ENCODE results near the gene NOS3.

Gene NOS3

GRCh38 chr7:150965273-150965830, 25.5 kb upstream of the NOS3 start:
- no peak for DNase-seq

DNA sequence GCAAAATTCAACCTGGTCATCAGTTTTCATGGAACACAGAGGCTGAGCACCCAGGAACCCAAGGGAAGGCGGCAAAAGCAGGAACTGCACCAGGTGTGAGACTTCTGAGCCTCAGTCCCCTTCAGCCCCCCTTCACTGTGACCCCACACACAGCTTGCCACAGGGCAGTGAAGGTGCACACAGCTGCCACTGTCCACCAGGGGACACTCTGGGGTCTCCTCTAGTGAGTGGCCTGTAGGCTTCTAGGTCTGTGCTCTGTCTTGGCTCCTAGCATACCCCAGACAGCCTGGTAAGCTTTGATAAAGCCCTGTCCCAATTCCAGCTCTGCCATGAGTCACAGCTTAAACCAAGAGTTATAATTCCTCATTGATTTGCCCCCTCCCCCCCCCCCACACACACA, 24.8 kb upstream of the NOS3 start:
- DNase-seq: no peak

DNA sequence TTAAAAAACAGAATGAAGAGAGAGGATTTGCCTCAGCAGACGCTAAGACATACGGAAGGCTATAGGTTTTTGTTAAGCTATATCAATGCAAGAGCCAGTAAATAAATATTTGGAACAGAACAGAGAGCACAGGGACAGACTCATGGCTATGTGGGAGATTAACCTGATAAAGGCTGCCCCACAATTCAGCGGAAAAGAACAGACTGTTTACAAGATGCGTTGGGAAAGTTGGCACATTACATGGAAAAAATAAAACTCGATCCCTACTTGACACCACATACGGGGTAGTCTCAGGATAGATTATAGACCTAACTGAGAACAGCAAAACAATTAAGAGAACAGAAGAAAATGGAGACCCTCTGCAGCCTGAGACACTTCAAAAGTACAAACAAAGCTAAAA, 23.5 kb upstream of the NOS3 start:
- no peak for DNase-seq

DNA sequence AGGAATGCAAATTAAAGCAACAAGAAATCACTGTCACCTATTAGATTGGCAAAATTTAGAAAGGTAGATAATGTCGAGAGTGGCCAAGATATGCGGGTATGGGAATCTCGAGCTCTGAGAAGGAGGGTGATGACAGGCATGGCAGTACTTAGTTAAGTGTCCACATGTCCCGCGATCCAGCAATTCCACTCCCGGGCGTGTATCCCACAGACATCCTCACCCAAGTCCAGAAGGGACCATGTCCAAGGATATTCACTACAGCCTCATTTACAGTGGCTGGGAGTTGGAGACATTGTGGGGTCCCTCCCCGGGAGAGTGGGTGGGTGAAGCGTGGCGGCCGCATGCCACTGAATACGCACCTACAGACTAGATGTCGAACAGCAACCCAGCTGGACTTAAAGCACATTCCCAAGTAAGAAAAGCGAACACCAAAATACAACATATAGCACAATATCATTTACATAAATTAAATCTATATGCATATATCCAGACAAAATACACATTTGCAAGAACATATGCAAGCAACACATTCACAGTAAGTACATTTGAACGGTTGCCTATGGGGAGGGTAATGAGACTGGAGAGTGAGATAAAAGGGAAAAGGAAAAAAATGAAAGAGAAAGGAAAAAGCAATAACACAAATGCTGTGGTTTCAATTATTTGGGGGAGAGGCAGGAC, 22.6 kb upstream of the NOS3 start:
- no peak for DNase-seq

- DNase-seq: no peak
Observed at GRCh38 chr7:150968734-150969372, 22.0 kb upstream of the NOS3 start.

GRCh38 chr7:150969475-150969874, 21.3 kb upstream of the NOS3 start:
- no peak for DNase-seq

- no peak for DNase-seq
Observed at GRCh38 chr7:150970424-150970823, 20.4 kb upstream of the NOS3 start.

DNA sequence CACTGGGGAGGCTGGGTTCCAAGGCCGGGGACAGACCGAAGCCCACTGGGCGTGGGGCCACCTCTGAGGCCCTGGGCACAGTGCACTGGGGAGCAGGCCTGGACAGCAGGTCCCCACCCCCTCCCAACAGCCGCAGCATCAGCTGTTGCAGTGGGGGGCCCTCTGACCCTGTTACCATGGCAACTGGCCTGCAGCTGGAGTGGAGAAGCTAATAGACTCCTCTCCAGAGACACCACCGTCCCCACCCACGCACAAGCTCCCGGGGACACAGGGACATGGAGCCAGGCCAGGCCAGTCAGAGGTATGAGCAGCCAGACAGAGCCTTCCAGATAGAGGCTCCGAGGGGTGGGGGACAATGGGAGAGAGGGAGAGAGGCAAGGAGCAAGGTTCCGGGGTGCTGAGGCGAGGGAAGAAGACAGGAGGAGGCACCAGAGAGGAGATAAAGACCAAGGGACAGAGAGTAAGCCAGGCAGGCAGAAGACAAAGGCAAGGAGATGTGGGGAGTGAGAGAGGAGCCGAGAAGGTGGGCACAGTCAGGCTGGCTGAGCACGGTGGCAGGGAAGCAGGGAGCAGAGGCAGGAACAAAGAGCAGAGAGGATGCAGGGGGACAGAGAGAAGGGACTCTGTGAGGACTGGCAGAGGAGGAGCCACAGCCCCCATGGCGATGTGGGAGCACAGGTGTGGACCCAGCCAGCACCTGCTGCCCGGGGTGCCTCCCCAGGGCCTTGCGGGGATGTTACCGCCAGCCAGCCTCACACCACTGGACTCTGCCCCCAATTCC, 19.4 kb upstream of the NOS3 start:
- peak in 1 of 2 experiments; percentile 51 for DNase-seq

GRCh38 chr7:150972023-150972468, 18.8 kb upstream of the NOS3 start:
- DNase-seq: peak in 1 of 2 experiments; percentile 51

GRCh38 chr7:150972741-150973140, 18.1 kb upstream of the NOS3 start:
- no peak for DNase-seq

GRCh38 chr7:150973571-150974451, 17.0 kb upstream of the NOS3 start:
- DNase-seq: peak; percentile 52 to 88

GRCh38 chr7:150974468-150975391, 16.1 kb upstream of the NOS3 start:
- peak; percentile 68 to 88 for DNase-seq

DNA sequence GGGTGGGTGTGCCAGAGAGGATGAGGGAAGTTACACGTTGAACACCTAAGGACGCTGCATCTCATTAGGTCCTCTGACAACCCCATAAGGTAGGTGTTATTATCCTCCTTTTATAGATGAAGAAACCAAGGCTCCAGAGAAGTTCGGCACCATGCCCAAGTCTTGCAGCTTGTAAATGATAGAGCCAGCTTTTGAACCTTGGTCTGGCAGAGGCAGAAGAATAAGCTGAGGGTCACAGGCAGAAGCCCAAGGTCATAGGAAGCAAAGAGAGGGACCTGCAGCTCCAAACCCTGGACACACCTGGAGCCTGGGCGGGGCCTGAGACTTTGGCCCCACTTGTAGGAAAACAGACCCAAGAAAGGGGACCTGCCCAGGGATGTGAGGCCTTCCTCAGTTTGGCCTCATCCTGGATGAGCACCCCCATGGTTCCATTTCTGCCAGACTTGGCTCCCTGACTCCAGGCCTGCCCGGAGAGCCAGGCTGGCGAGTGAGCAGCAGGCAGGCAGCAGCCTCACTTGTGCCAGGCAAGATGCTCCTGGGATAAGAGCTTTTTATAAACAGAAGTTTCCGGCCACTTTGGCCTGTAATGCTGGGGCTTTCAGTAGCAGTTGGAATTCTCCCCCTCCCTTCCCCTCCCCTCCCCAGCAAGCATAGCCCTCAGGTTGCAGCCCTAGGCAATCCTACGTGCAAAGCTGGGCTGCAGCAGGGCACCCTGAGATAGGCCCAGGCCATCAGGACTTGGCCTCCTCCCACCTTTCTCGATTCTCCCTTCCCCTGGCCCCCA, 15.1 kb upstream of the NOS3 start:
- peak in 1 of 2 experiments; percentile 50 for DNase-seq

GRCh38 chr7:150976529-150977381, 14.1 kb upstream of the NOS3 start:
- peak in 1 of 2 experiments; percentile 51 for DNase-seq

- peak; percentile 17 to 72 for DNase-seq
Observed at GRCh38 chr7:150977382-150978125, 13.3 kb upstream of the NOS3 start.

DNA sequence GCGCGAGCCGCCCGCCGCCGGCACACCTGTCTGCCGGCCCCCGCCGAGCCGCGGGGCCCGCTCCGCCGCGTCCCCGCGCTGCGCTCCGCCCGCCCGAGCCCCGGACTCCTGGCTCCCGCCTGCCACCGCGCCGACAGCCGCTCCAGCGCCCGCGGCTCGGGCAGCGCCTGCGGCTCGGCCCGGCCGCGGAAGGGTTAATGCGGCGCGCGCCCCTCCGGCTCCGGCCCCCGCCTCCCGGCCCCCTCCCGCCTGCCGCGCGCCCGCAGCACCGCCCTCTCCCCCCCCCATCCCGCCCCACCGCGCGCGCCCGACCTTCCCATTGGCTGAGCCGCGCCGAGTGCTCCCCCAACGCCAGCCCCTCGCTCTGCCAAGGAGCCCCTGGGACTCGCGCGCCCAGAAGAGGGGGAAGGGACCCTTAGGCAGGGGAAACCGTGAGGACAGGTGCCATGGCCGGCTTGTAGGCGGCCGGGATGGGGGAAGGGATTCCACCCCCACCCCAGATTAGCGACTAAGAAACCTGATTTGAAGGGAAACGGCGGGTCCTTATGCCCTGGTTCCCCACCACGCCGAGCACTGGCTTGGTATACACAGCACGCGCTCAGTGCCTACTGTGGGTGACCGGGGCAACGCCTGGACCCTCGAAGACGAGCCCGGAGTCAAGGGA, 12.6 kb upstream of the NOS3 start, which contains the start of gene KCNH2:
TSS of gene KCNH2 (minus strand) at position 196 of the 664 bp plus-strand sequence. CDS start 408 bp downstream, outside the sequence.
- peak; percentile 70 to 93 for DNase-seq

DNA sequence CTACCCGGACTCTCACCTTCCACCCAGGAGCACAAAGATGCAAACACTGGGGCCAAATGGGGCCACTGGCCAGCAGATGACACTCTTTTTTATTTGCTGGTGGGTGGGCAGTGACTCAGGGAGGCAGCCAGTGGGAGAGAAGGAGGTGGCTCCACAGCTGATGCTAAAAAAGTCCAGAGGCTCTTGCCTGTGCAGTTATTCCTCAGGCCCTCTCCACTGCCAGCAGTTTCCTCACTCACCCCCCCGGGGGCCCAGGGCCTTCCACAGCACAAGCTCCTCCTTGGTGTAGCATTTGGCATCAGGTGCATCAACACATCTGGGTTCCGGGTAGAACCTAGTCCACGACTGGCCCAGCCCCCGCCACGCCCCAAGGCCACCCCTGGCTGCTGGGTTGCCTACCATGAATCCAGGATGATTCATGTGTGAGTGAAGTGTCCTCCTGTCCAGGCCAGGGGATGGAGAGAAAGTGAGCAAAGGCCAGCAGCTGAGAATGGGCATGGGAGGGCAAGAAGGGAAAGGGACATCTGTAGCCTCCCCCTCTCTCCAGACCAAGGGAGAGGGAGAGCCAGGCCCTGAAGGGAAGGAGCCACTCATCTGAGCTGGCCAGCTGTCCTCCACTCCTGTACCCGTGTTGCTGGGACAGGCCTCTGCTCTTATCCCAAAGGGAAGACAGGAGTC, 11.0 kb upstream of the NOS3 start:
- DNase-seq: no peak
